GM18858 (cell line): ENCODE measurements around the gene TMEM219.

ENCODE experiments used
- ATAC-seq: cut with Tn5 transposase; IDR thresholded peaks from one replicate; pipeline ENCODE4 v1.9.1; 2021; ENCODE audit not compliant: unreplicated experiment

Gene TMEM219

GRCh38 chr16:29978564-29979270 is 16.8 kb downstream of the TMEM219 start:
- no peak for ATAC-seq

GRCh38 chr16:29982560-29983419 is 20.9 kb downstream of the TMEM219 start:
- ATAC-seq = no peak

- ATAC-seq = no peak
Measured at GRCh38 chr16:29983420-29984136, 21.7 kb downstream of the TMEM219 start.

GRCh38 chr16:29984137-29984763 is 22.4 kb downstream of the TMEM219 start:
- ATAC-seq = no peak

- ATAC-seq = no peak
Measured at GRCh38 chr16:29984764-29985147, 22.9 kb downstream of the TMEM219 start.

- ATAC-seq = no peak
Measured at GRCh38 chr16:29985271-29985811, 23.5 kb downstream of the TMEM219 start.

- ATAC-seq = no peak
Measured at GRCh38 chr16:29986231-29986630, 24.4 kb downstream of the TMEM219 start.

- no peak for ATAC-seq
Measured at GRCh38 chr16:29986931-29987330, 25.1 kb downstream of the TMEM219 start.

- no peak for ATAC-seq
Measured at GRCh38 chr16:29987371-29988085, 25.6 kb downstream of the TMEM219 start.

GRCh38 chr16:29988346-29989075 is 26.6 kb downstream of the TMEM219 start:
- ATAC-seq = no peak

- ATAC-seq = no peak
Measured at GRCh38 chr16:29989111-29989858, 27.4 kb downstream of the TMEM219 start.

- no peak for ATAC-seq
Measured at GRCh38 chr16:29990034-29990433, 28.2 kb downstream of the TMEM219 start.

GRCh38 chr16:29990883-29991570 is 29.1 kb downstream of the TMEM219 start:
- ATAC-seq = no peak

GRCh38 chr16:29991571-29991904 is 29.7 kb downstream of the TMEM219 start:
- ATAC-seq = no peak

- ATAC-seq = no peak
Measured at GRCh38 chr16:29992344-29992967, 30.6 kb downstream of the TMEM219 start.

GRCh38 chr16:29993191-29993902 is 31.5 kb downstream of the TMEM219 start:
- ATAC-seq = no peak

- ATAC-seq = no peak
Measured at GRCh38 chr16:29993903-29994599, 32.2 kb downstream of the TMEM219 start.
